ENCODE measurements around the gene ATP8B1.
"Not testable (repeated sequence)": the region's sequence is repeated elsewhere in the genome, so short reads cannot be mapped to it uniquely, and the experiment has no call there.

Gene ATP8B1

GRCh38 chr18:57651914-57652313 lies 151.2 kb downstream of the ATP8B1 start:
- no peak for DNase-seq

GRCh38 chr18:57649556-57650500 lies 153.3 kb downstream of the ATP8B1 start:
- no peak for DNase-seq

- DNase-seq, result no peak
These were observed 154.7 kb downstream of the ATP8B1 start for GRCh38 chr18:57648414-57648813.

GRCh38 chr18:57644540-57644939 lies 158.6 kb downstream of the ATP8B1 start:
- no peak for DNase-seq

GRCh38 chr18:57643726-57644125 lies 159.4 kb downstream of the ATP8B1 start:
- DNase-seq, result not testable (repeated sequence)

GRCh38 chr18:57642462-57642861 lies 160.7 kb downstream of the ATP8B1 start:
- DNase-seq, result not testable (repeated sequence)

GRCh38 chr18:57640749-57641148 lies 162.4 kb downstream of the ATP8B1 start:
- no peak for DNase-seq

- DNase-seq, result no peak
These were observed 162.9 kb downstream of the ATP8B1 start for GRCh38 chr18:57640236-57640635.

GRCh38 chr18:57635003-57635822 lies 167.9 kb downstream of the ATP8B1 start:
- DNase-seq, result no peak

GRCh38 chr18:57631697-57632096 lies 171.4 kb downstream of the ATP8B1 start:
- DNase-seq, result no peak

GRCh38 chr18:57630754-57631595 lies 172.1 kb downstream of the ATP8B1 start:
- DNase-seq, result no peak

GRCh38 chr18:57630002-57630753 lies 172.9 kb downstream of the ATP8B1 start:
- DNase-seq, result peak; percentile 94 to 95

- DNase-seq, result no peak
These were observed 173.7 kb downstream of the ATP8B1 start for GRCh38 chr18:57629422-57629821.

GRCh38 chr18:57627488-57627887 lies 175.6 kb downstream of the ATP8B1 start:
- DNase-seq, result no peak

- no peak for DNase-seq
These were observed 178.1 kb downstream of the ATP8B1 start for GRCh38 chr18:57624988-57625387.

GRCh38 chr18:57621246-57621604 lies 181.9 kb downstream of the ATP8B1 start:
- DNase-seq, result no peak

- DNase-seq, result no peak
These were observed 183.2 kb downstream of the ATP8B1 start for GRCh38 chr18:57619876-57620275.

GRCh38 chr18:57618910-57619309 lies 184.2 kb downstream of the ATP8B1 start:
- DNase-seq, result no peak

- no peak for DNase-seq
These were observed 199.2 kb downstream of the ATP8B1 start for GRCh38 chr18:57603871-57604270.
